GM23338 (cell line): ENCODE data around the gene B3GALT5. TPM values are rescaled to one million over a fixed set of nuclear protein-coding genes. Genes with fewer than 3 reads are reported as not detected.

ENCODE experiments used
- ATAC-seq: fragments of 200-7000 bp; cut with Tn5 transposase; 3 replicates; pipeline ENCODE4 v1.9.1; 2020
- DNase-seq: peaks from one replicate; pipeline ENCODE4 v3.0.0-alpha.2; 2015; ENCODE audit warnings: low spot score
- H2AFZ ChIP-seq: fragments of 200-600 bp; sonication (generic); 2 replicates; pipeline ENCODE4 v1.8.0; 2016; ENCODE audit warnings: antibody characterized with exemption, mild to moderate bottlenecking, moderate library complexity
- H3F3A ChIP-seq: fragments of 200-600 bp; sonication (generic); replicated peaks from 2 replicates; pipeline ENCODE4 v1.8.0; 2017; ENCODE audit warnings: antibody characterized with exemption, mixed run types, low read depth
- H3K27ac ChIP-seq: fragments of 200-600 bp; sonication (generic); 2 replicates; pipeline ENCODE4 v1.6.1; 2016; ENCODE audit warnings: low read depth
- H3K27me3 ChIP-seq: fragments of 200-600 bp; sonication (generic); 2 replicates; pipeline ENCODE4 v1.8.0; 2016; ENCODE audit warnings: mild to moderate bottlenecking, mixed run types, moderate library complexity; ENCODE audit not compliant: insufficient read depth
- H3K36me3 ChIP-seq: fragments of 200-600 bp; sonication (generic); 2 replicates; pipeline ENCODE4 v1.8.0; 2016; ENCODE audit warnings: mild to moderate bottlenecking; ENCODE audit not compliant: insufficient read depth
- H3K4me1 ChIP-seq: fragments of 200-600 bp; sonication (generic); 2 replicates; pipeline ENCODE4 v1.8.0; 2016; ENCODE audit warnings: mild to moderate bottlenecking, moderate library complexity; ENCODE audit not compliant: insufficient read depth
- H3K4me2 ChIP-seq: fragments of 200-600 bp; sonication (generic); 2 replicates; pipeline ENCODE4 v1.7.1; 2017; ENCODE audit warnings: mixed run types
- H3K4me3 ChIP-seq: fragments of 200-600 bp; sonication (generic); 2 replicates; pipeline ENCODE4 v1.6.1; 2016; ENCODE audit warnings: mixed run types
- H3K79me2 ChIP-seq: fragments of 200-600 bp; sonication (generic); replicated peaks from 2 replicates; pipeline ENCODE4 v1.8.0; 2017; ENCODE audit warnings: mild to moderate bottlenecking; ENCODE audit not compliant: insufficient read depth
- H3K9me2 ChIP-seq: fragments of 200-600 bp; sonication (generic); 2 replicates; pipeline ENCODE4 v1.8.0; 2017; ENCODE audit not compliant: insufficient read depth
- H4K20me1 ChIP-seq: fragments of 200-600 bp; sonication (generic); replicated peaks from 2 replicates; pipeline ENCODE4 v1.8.0; 2017; ENCODE audit warnings: mild to moderate bottlenecking; ENCODE audit not compliant: insufficient read depth
- H3K27ac Mint-ChIP-seq: 2 replicates; pipeline ENCODE4 v1.8.0; 2020; ENCODE audit warnings: inconsistent platforms, mild to moderate bottlenecking, moderate library complexity, mixed read lengths
- H3K27me3 Mint-ChIP-seq: 3 replicates; pipeline ENCODE4 v1.8.0; 2022; ENCODE audit warnings: low read depth, mild to moderate bottlenecking, moderate library complexity, mixed read lengths, inconsistent platforms; ENCODE audit not compliant: insufficient read depth, poor library complexity
- H3K36me3 Mint-ChIP-seq: 3 replicates; pipeline ENCODE4 v1.8.0; 2021; ENCODE audit warnings: low read depth, mild to moderate bottlenecking, inconsistent platforms, moderate library complexity, mixed read lengths
- H3K4me1 Mint-ChIP-seq: 3 replicates; pipeline ENCODE4 v1.8.0; 2020; ENCODE audit warnings: mild to moderate bottlenecking, inconsistent platforms, mixed read lengths
- H3K4me3 Mint-ChIP-seq: 3 replicates; pipeline ENCODE4 v1.8.0; 2021; ENCODE audit warnings: moderate library complexity, mild to moderate bottlenecking, inconsistent platforms, mixed read lengths
- H3K9me3 Mint-ChIP-seq: 3 replicates; pipeline ENCODE4 v1.8.0; 2020; ENCODE audit warnings: moderate library complexity, mild to moderate bottlenecking, inconsistent platforms, mixed read lengths
- CREB1 ChIP-seq: fragments of 250-450 bp; sonication (Bioruptor Pico); IDR thresholded peaks from 2 replicates; pipeline ENCODE4 v1.5.0; 2020; ENCODE audit warnings: low read depth, mild to moderate bottlenecking, moderate library complexity
- EZH2 ChIP-seq: fragments of 200-600 bp; sonication (generic); IDR thresholded peaks from one replicate; pipeline ENCODE4 v1.8.0; 2017; ENCODE audit warnings: antibody characterized with exemption, mild to moderate bottlenecking, low read depth; ENCODE audit not compliant: unreplicated experiment
- JUNB ChIP-seq: IDR thresholded peaks from one replicate; pipeline ENCODE4 v1.6.1; 2016; ENCODE audit warnings: antibody characterized with exemption; ENCODE audit not compliant: unreplicated experiment
- NANOG ChIP-seq: IDR thresholded peaks from 2 replicates; pipeline ENCODE4 v1.6.1; 2016; ENCODE audit warnings: antibody characterized with exemption, borderline replicate concordance
- POLR2AphosphoS5 ChIP-seq: IDR thresholded peaks from 2 replicates; pipeline ENCODE4 v1.6.1; 2016; ENCODE audit warnings: antibody characterized with exemption, low read depth
- STAT1 ChIP-seq: IDR thresholded peaks from one replicate; pipeline ENCODE4 v1.6.1; 2016; ENCODE audit warnings: antibody characterized with exemption; ENCODE audit not compliant: unreplicated experiment
- ZNF331 ChIP-seq: fragments of 250-450 bp; sonication (Bioruptor Pico); IDR thresholded peaks from 2 replicates; pipeline ENCODE4 v1.5.0; 2020; ENCODE audit warnings: low read depth, mild to moderate bottlenecking, moderate library complexity
- polyA plus RNA-seq: library from polyadenylated mRNA; unstranded; fragments of >200 nt; fragmentation: Nextera tagmentation; extraction: Ambion mirVana; gene quantifications from 2 replicates; pipeline ENCODE4 v1.2.1, GENCODE V29; 2016
- total RNA-seq: library from RNA; depleted of rRNA; stranded (reverse); fragments of >200 nt; shearing (Covaris generic); gene quantifications from 2 replicates; pipeline ENCODE4 v1.2.3, GENCODE V29; 2014
- TF ChIP-seq, protein P1 (sequence below): IDR thresholded peaks from one replicate; pipeline ENCODE4 v1.6.1; 2018; ENCODE audit warnings: antibody characterized with exemption; ENCODE audit not compliant: unreplicated experiment
- TF ChIP-seq, protein P2 (sequence below): fragments of 250-450 bp; sonication (Bioruptor Pico); IDR thresholded peaks from 2 replicates; pipeline ENCODE4 v1.5.0; 2020; ENCODE audit warnings: mild to moderate bottlenecking, moderate library complexity

Gene B3GALT5
- total and polyA plus RNA-seq, 2 experiments from 2014 or later, result 6.2 to 37.5 TPM

DNA sequence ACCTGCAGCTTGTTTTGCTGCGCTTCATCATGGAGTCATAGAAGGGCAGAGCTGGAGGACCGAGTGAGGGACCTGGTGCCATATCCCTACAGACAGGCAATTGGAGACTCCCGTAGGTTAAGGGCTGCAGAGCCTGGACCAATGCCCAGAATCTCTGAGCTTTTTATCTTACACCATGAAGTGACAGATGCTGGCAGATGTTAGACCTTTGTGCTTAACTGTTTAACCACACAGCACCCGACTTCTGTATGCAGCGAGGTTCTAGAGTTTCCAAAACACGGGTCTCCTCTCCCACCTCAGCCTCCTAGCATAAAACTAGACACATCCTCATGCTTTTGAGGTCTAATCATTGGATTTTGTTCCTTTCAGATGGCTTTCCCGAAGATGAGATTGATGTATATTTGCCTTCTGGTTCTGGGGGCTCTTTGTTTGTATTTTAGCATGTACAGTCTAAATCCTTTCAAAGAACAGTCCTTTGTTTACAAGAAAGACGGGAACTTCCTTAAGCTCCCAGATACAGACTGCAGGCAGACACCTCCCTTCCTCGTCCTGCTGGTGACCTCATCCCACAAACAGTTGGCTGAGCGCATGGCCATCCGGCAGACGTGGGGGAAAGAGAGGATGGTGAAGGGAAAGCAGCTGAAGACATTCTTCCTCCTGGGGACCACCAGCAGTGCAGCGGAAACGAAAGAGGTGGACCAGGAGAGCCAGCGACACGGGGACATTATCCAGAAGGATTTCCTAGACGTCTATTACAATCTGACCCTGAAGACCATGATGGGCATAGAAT, 47.6 kb downstream of the B3GALT5 start (continued):
- TF ChIP-seq, protein P1, sequence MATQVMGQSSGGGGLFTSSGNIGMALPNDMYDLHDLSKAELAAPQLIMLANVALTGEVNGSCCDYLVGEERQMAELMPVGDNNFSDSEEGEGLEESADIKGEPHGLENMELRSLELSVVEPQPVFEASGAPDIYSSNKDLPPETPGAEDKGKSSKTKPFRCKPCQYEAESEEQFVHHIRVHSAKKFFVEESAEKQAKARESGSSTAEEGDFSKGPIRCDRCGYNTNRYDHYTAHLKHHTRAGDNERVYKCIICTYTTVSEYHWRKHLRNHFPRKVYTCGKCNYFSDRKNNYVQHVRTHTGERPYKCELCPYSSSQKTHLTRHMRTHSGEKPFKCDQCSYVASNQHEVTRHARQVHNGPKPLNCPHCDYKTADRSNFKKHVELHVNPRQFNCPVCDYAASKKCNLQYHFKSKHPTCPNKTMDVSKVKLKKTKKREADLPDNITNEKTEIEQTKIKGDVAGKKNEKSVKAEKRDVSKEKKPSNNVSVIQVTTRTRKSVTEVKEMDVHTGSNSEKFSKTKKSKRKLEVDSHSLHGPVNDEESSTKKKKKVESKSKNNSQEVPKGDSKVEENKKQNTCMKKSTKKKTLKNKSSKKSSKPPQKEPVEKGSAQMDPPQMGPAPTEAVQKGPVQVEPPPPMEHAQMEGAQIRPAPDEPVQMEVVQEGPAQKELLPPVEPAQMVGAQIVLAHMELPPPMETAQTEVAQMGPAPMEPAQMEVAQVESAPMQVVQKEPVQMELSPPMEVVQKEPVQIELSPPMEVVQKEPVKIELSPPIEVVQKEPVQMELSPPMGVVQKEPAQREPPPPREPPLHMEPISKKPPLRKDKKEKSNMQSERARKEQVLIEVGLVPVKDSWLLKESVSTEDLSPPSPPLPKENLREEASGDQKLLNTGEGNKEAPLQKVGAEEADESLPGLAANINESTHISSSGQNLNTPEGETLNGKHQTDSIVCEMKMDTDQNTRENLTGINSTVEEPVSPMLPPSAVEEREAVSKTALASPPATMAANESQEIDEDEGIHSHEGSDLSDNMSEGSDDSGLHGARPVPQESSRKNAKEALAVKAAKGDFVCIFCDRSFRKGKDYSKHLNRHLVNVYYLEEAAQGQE, result no peak
- TF ChIP-seq POLR2AphosphoS5 (no peak), JUNB (no peak), STAT1 (no peak)

DNA sequence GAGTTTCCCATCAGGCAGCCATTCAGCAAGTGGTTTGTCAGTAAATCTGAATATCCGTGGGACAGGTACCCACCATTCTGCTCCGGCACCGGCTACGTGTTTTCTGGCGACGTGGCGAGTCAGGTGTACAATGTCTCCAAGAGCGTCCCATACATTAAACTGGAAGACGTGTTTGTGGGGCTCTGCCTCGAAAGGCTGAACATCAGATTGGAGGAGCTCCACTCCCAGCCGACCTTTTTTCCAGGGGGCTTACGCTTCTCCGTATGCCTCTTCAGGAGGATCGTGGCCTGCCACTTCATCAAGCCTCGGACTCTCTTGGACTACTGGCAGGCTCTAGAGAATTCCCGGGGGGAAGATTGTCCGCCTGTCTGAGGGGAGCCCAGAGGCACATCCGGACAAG, 48.4 kb downstream of the B3GALT5 start:
- Histone ChIP-seq H4K20me1 (peaks cover 6% of the 10 kb centered on the region), H3K27ac (no peak overlapping the region), H3K36me3 (peaks cover 13% of the 10 kb centered on the region; the same call in 1 of the 2 replicates), H3K79me2 (peaks cover 14% of the 10 kb centered on the region), H3K9me2 (no peaks in the 10 kb centered on the region), H3K4me1 (peaks cover 7% of the 10 kb centered on the region; the same call in 1 of the 2 replicates), H3K4me3 (no peak overlapping the region), H2AFZ (no peak overlapping the region), H3K27me3 (no peaks in the 10 kb centered on the region), H3F3A (0 out of 2 replicates have a peak, but pooled peaks cover 4% of the 10 kb centered on the region), H3K4me2 (no peak overlapping the region)
- Mint-ChIP-seq H3K27ac (peak overlapping the region; percentile 85), H3K9me3 (no peaks in the 10 kb centered on the region; the same call in 2 of the 3 replicates), H3K27me3 (peaks cover 8% of the 10 kb centered on the region), H3K4me3 (no peak overlapping the region), H3K4me1 (peaks cover 20% of the 10 kb centered on the region), H3K36me3 (peaks cover 79% of the 10 kb centered on the region)
- DNase-seq (no peak), ATAC-seq (no peak)
- TF ChIP-seq, protein P1, result no peak
- no peak for TF ChIP-seq NANOG
- no peak for TF ChIP-seq CREB1 (CRISPR knock-in tag)
- TF ChIP-seq JUNB, result no peak
- no peak for TF ChIP-seq EZH2
- no peak for TF ChIP-seq ZNF331 (CRISPR knock-in tag)
- TF ChIP-seq, protein P2, sequence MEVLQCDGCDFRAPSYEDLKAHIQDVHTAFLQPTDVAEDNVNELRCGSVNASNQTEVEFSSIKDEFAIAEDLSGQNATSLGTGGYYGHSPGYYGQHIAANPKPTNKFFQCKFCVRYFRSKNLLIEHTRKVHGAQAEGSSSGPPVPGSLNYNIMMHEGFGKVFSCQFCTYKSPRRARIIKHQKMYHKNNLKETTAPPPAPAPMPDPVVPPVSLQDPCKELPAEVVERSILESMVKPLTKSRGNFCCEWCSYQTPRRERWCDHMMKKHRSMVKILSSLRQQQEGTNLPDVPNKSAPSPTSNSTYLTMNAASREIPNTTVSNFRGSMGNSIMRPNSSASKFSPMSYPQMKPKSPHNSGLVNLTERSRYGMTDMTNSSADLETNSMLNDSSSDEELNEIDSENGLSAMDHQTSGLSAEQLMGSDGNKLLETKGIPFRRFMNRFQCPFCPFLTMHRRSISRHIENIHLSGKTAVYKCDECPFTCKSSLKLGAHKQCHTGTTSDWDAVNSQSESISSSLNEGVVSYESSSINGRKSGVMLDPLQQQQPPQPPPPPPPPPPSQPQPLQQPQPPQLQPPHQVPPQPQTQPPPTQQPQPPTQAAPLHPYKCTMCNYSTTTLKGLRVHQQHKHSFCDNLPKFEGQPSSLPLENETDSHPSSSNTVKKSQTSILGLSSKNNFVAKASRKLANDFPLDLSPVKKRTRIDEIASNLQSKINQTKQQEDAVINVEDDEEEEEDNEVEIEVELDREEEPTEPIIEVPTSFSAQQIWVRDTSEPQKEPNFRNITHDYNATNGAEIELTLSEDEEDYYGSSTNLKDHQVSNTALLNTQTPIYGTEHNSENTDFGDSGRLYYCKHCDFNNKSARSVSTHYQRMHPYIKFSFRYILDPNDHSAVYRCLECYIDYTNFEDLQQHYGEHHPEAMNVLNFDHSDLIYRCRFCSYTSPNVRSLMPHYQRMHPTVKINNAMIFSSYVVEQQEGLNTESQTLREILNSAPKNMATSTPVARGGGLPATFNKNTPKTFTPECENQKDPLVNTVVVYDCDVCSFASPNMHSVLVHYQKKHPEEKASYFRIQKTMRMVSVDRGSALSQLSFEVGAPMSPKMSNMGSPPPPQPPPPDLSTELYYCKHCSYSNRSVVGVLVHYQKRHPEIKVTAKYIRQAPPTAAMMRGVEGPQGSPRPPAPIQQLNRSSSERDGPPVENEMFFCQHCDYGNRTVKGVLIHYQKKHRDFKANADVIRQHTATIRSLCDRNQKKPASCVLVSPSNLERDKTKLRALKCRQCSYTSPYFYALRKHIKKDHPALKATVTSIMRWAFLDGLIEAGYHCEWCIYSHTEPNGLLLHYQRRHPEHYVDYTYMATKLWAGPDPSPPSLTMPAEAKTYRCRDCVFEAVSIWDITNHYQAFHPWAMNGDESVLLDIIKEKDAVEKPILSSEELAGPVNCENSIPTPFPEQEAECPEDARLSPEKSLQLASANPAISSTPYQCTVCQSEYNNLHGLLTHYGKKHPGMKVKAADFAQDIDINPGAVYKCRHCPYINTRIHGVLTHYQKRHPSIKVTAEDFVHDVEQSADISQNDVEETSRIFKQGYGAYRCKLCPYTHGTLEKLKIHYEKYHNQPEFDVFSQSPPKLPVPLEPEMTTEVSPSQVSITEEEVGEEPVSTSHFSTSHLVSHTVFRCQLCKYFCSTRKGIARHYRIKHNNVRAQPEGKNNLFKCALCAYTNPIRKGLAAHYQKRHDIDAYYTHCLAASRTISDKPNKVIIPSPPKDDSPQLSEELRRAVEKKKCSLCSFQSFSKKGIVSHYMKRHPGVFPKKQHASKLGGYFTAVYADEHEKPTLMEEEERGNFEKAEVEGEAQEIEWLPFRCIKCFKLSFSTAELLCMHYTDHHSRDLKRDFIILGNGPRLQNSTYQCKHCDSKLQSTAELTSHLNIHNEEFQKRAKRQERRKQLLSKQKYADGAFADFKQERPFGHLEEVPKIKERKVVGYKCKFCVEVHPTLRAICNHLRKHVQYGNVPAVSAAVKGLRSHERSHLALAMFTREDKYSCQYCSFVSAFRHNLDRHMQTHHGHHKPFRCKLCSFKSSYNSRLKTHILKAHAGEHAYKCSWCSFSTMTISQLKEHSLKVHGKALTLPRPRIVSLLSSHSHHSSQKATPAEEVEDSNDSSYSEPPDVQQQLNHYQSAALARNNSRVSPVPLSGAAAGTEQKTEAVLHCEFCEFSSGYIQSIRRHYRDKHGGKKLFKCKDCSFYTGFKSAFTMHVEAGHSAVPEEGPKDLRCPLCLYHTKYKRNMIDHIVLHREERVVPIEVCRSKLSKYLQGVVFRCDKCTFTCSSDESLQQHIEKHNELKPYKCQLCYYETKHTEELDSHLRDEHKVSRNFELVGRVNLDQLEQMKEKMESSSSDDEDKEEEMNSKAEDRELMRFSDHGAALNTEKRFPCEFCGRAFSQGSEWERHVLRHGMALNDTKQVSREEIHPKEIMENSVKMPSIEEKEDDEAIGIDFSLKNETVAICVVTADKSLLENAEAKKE (CRISPR knock-in tag), result no peak
- TF ChIP-seq STAT1, result no peak
- TF ChIP-seq POLR2AphosphoS5, result no peak
